CD4-positive, alpha-beta T cell treated with Interleukin-10 for 1 hour (primary cell): ENCODE results near the gene FXYD1.

Source experiments
- DNase-seq: peaks from one replicate; pipeline ENCODE4 v3.0.0-alpha.2; 2020

FXYD1 gene

DNA sequence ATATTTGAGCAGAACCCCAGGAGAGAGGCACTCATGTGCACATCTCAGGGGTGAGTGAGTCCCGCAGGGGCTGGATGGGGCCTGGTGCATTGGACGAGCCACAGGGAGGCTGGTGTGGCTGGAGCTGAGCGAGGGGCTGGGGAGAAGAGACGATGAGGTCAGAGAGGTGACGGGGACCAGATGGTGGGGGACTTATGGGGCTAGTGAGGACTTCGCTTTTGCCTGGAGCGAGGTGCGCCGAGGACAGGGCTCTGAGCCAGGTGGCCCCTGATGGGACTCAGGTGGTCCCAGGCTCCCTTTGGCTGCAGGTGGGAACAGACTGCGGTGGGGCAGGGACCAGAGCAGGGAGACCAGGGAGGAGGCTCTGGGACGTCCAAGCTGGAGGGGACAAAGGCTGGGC is 29.9 kb upstream of the FXYD1 start:
- no peak for DNase-seq

DNA sequence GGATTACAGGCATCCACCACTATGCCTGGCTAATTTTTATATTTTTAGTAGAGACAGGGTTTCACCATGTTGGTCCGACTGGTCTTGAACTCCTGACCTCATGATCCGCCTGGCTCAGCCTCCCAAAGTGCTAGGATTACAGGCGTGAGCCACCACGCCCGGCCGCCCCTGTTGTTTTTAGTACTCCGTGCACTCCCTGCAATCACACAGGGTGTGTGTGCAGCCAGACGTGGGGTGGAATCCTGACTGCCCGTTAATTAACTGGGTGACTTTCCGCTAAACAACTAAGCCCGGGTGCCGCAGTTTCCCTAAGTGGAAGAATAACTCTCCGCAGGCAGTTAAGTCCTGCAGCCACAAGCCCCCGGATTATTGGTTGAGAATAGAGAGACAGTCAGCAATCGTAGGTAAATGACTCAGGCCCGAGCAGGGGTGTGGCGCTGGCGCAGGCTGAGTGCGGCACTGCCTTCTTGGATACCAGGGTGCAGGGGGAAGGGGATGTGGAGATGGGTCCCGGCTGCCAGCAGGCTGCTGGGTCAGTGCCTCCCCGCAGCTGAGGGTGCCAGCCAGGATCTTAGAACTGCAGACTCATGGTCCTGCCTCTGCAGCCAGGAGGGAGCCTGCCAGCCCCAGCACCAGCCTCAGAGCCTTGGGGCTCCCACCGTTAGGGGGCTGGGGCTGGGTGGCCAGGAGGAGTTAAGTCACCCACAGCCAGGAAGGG is 29.1 kb upstream of the FXYD1 start:
- no peak for DNase-seq

DNA sequence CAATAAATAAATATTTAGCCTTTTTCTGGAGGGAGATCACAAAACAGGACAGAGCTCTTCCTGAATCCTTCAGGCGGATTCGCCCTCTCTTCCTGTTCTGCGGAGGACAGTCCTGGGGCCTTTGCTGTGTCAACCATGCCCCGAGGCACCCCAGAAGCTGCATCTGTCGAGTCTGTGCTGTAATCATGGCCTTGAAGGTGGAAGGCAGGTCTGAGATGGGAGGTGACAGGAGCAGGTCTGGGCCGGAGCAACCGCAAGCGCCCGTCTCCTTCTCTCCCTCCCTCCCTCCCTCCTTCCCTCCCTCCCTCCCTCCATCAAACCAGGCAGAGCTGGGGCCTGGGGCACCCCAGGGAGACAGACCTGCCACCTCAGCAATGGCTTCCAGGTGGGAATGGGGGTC is 27.6 kb upstream of the FXYD1 start:
- DNase-seq = no peak

DNA sequence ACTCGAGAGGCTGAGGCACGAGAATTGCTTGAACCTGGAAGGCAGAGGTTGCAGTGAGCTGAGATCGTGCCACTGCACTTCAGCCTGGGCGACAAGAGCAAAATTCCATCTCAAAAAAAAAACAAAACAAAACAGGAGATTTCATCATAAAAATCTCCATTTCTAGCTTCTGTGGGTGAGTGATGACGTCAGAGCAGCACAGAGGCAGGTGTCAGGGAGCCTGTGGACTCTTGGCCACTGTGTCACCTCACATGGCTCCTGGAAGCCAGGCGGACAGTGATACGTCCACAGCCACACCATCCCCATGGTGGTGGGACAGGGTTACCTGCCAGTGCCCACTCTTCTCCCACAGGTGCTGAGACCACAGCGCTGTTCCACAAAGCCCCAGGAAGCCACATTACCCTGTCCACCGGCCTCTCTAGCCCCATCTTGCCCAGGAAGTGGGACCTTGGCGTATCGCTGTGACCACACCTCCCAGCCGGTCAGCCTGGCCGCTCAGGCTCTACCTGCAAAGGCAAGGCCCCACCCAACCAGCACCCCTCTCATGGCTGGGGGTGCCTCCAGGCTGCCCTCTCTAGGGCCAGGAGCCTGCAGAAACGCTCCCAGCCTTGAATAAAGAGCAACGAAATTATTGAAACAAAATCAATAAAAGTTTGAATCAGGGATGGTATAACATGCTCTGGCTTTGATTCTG is 25.5 kb upstream of the FXYD1 start:
- no peak for DNase-seq

DNA sequence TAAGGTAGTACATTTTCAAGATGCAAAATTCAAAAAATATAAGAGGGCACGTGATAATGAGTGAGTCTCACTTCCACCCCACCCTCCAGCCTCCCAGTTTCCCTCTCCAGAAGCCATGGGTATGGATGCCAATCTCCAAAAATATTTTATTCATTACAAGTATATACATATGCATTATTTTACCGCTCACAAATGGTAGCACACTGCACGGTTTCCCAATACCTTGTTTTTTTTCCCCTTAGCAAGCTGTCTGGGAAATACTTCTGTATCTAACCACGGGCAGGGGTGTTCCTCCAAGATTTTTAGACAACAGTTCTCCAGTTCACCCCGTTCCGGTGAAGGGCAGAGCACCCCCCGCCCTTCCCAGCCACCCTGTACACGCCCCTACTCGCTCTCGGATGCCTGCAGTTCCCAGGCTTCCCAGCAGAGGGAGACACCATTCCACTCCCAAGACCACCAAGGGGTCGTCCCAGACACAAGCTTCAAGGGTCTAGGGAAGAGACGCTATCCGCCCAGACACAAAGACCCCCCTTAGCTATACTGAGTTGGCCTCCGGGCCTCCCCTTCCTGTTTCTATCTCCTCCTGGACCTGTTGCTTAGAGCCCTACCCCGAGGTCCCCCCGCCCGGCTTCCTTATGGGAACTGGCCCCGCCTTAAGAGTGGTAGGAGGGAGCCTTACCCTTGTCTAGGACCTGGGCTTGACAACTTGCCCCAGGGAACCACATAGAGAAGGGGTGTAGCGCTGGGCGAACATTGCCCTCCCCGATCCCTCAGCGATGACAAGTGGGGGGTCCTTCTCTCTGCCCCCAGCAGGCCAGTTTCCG is 24.1 kb upstream of the FXYD1 start:
- DNase-seq = peak; percentile 73

DNA sequence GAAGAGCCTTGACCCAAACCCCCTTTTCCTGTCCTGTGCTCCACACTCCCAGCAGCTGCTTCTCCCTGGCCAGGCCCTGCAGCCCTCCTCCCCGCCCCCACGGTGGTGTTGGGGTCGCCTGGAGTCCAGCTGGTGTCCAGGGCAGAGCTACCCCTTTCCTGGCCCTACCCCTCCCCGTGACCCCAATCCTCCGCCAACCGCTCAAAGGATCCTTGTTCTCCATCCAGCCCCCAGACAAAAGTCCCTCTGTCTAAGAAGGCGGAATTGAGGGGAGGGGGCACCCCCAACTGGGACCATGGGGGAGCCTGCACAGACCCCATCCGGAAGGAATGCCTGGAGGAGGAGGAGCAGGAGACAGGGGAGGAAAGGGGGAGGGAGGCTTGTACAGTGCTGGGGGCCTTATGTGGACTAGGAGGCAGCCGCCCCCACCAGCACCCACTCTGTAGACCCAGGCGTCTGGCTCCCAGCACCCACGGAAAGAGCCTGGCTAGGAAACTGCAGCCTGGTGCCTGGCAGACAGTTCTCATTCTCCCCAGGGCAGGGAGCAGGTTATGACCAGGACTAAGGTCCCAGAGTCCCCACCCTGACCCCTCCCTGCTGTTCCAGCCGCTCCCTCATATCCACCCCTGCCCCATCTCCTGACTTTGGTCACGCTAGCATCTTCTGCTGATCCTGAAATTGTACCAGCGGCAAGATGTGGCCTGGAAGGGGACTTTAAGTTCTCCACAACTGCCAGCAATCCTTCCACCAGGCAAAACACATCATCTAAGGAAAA is 23.3 kb upstream of the FXYD1 start, which contains the start of gene FXYD3:
Gene FXYD3, plus strand, starts transcription at position 647 of the 775 bp plus-strand sequence. CDS start 3,554 bp downstream, outside the sequence.
- no peak for DNase-seq

DNA sequence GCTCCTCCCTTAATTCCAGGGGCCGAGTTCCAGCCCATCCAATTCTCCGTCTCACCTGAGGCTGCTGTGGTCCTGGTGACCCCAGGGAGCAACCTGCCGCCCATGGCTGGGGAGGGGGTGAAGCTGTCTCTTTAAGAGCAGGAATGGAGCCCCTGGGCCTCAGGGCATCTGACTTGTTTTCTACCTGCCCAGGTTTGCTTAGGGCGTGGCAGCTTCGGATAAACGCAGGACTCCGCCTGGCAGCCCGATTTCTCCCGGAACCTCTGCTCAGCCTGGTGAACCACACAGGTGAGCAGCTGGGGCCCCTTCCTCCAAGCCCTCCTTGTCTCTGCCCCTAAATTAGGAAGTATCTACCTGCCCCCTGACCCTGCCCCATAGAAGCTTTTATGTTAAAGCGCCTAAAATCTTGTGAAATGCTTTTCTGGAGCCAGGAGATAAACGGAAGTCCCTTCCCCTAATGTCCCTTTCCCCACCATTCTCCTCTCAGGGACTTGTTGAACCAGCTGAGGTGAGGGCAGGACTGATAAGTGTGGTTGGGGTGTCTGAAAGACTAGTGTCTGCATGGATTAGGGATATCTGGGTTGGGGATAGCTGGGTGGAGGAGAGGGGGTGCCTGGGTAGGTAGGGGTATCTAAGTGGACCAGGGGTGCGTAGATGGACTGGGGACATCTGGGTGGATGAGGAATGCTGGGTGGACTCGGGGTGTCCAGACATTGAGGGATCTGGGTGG is 22.4 kb upstream of the FXYD1 start:
- DNase-seq = no peak

DNA sequence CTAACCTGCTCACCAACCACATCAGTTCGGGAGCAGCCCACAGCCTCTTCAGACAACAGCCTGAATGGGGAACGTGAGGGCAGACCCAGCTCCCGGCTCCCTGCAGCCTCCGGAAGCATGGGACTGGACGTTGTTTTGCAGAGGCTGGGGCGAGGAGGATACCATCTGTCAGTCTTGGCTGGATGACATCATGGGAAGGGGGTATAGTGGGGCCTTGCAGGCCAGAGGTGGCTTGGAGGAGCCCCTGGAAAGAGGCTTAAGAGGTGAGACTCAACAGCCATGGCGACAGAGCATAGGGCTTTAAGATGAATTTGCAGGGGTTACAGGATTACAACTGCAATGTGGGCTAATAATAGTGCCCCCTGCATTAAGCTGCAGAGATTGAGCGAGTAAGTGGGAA is 21.5 kb upstream of the FXYD1 start:
- no peak for DNase-seq

DNA sequence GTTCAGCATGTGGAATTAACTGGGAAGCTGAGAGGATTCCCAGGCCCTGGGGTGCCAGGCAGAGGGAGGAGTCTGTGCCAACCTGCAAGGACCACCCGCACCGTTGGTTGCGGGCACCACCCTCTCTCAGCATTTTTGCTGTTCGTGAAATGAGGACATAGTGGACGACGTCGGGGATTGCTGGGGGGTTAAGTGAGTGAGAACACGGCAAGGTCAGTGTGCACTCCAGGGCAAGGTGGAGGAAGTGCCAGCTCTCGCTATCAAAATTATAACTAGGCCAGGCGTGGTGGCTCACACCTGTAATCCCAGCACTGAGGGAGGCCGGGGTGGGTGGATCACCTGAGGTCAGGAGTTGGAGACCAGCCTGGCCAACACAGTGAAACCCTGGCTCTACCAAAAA is 20.8 kb upstream of the FXYD1 start:
- DNase-seq = no peak

DNA sequence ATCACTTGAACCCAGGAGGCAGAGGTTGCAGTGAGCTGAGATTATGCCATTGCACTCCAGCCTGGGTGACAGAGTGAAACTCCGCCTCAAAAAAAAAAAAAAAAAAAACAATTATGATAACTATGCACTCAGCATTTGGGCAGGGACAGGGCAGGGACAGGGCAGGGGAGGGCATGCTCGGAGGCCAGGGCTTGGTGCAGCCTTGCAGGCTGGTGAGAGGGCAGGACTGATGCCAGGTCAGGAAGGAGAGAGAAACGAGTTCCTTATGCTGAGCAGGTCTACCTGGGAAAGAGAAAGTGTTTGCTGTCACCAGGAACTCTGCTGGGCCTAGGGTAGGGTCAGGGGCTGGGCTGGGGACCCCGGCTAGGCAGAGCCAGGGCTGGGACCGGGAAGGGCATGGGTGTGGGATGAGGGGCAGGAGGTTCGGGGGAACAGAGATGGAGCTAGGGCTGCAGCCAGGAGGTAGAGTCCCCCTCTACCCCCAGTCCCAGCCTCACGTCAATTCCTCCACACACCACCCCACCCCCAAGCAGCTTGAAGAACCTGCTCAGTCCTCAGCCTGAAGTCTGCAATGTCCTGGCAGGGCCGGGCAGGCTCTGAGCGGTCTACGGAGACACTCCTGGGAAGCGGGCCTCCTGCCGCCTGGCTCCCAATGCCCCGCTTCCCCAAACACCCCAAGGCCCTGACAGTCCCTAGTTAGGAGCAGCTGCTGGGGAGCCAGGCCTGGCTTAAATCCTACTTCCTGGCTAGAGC is 20.2 kb upstream of the FXYD1 start:
- no peak for DNase-seq

DNA sequence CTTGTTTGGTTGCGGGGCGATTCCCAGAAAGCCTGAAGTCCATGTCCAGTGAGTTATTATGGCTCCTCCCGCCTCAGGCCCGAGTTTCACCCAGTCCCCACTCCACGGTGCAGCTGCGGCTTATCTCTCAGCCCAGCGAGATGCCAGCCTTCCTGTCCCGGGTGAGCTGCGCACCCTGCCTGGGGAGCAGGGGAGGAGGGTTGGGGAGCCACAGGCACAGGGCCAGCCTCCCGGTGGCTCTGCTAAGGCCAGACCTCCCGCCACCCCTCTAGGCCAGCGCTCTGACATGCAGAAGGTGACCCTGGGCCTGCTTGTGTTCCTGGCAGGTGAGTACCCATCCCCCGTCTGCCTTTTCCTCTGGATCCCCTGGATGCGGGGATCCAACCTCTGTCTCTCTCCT is 19.5 kb upstream of the FXYD1 start:
- no peak for DNase-seq

DNA sequence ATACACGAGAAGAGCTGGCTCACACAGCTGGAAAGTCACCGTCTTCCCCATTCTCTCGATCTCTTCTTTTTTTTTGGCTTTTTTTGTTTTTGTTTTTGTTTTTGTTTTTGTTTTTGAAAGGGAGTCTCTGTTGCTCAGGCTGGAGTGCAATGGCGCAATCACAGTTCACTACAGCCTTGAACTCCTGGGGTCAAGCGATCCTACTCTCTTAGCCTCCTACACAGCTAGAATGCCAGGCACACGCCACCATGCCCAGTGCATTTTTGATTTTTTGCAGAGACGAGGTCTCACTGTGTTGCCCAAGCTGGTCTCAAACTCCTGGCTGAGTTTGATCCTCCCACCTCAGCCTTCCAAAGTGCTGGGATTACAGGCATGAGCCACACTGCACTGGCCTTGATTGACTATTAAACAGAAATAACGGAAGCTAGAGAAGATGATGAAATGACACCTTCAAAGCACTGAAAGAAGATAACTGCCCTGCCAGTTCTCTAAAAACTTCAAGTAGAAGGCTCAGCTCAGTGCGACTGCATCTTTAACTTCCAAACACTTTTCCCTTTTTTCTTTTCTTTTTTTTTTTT is 19.0 kb upstream of the FXYD1 start:
- no peak for DNase-seq

DNA sequence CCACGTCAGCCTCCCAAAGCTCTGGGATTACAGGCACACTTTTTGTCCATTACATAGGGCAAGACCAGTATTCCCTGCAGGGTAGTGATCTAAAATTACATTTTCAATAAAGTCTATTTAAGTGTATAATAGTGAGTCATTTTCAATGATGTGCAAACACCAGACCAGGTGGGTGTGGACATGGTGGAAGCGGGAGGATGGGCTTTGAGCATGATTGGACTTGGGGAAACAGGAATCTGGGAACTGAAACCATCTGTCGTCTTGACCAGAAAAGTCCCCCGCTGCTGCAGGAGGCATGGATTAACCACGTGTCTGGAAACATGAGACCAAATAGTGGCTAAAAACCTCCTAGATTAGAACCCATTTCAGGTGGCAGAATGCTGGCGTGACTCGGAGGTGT is 18.1 kb upstream of the FXYD1 start:
- no peak for DNase-seq

DNA sequence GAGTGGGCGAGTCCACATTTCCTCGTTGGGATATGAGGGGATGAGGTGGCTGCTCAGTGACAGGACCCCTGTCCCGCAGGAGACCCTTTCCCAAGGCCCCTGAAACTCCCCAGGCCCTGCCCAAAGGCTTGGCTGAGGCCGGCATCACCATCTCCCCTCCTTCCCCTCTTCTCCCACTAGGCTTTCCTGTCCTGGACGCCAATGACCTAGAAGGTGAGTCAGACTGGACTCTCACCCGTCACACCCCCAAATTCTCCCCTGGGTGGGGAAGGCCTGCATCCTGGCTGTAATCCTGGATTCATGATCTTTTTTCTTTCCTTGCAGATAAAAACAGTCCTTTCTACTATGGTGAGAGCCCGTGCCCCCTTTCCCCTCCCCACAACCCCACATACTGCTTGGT is 17.7 kb upstream of the FXYD1 start:
- no peak for DNase-seq

DNA sequence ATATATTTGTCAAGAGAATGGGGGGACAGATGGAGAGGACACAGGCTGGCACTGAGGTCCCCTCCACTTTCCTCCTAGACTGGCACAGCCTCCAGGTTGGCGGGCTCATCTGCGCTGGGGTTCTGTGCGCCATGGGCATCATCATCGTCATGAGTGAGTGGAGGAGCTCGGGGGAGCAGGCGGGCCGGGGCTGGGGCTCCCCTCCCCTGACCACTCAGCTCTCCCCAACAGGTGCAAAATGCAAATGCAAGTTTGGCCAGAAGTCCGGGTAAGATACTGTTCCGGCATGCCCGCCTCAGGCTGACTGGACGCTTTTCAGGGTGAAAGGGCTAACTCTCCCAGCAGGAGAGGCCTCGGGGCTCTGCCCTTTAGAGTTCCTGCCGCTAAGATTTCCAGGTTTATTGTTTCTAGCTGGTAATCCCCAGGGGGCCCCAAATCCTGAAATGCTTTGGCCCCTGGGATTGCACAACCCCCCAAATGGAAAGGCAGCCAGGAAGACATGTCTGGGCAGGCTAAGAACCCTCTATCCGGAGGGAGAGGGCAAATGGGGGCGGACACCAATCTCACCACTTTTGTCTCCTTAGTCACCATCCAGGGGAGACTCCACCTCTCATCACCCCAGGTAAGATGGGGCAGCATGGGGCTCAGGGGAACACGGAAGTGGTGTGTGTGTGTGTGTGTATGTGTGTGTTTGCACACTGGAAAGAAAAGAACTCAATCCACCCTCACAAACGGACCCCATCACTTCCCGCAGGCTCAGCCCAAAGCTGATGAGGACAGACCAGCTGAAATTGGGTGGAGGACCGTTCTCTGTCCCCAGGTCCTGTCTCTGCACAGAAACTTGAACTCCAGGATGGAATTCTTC is 15.7 kb upstream of the FXYD1 start:
- no peak for DNase-seq

DNA sequence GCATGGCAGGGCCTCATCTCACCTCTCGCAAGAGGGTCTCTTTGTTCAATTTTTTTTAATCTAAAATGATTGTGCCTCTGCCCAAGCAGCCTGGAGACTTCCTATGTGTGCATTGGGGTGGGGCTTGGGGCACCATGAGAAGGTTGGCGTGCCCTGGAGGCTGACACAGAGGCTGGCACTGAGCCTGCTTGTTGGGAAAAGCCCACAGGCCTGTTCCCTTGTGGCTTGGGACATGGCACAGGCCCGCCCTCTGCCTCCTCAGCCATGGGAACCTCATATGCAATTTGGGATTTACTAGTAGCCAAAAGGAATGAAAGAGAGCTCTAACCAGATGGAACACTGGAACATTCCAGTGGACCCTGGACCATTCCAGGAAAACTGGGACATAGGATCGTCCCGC is 15.1 kb upstream of the FXYD1 start:
- no peak for DNase-seq

DNA sequence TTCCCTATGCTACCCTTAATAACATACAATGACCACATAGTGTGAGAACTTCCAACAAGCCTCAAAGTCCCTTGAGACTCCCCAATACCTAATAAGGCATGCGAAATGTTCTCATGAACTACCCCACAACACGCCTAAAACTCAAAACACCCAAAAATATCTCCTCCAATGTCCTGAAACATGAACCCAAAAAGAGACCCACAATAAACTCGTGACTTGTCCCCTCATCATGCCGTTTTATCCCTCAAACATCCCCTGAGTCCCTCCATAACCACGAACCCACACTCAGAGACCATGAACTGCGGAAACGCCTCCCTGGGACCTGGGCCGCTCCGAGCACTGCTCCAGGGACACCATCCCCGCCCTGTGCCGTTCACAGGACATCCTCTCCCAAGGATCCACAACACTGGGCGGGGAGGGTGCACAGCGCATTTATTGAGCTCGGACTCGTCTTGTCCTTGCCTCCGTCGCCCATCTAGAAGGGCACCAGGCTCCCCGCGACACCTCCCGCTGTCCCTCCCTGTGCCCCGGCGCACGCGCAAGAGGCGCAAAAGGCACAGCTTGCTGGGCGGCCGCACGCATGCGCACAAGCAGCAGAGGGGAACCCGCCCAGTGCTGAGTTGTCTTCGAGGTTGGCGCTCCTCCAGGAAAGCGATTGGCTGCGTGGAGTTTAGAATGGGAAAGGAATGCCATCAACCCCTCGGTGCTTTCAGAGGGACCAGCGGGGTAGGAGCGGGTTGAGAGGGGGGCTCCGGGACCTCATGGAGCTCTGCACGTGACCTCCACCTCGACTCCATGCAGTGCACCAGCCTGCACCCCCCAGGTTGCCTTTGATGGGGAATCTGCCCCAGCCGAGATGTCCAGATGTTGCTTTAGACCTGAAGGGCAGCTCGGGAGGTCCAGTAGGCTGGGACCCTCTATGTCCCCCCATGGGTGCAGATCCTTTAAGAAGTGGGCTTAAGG is 14.2 kb upstream of the FXYD1 start:
- DNase-seq = peak; percentile 89

DNA sequence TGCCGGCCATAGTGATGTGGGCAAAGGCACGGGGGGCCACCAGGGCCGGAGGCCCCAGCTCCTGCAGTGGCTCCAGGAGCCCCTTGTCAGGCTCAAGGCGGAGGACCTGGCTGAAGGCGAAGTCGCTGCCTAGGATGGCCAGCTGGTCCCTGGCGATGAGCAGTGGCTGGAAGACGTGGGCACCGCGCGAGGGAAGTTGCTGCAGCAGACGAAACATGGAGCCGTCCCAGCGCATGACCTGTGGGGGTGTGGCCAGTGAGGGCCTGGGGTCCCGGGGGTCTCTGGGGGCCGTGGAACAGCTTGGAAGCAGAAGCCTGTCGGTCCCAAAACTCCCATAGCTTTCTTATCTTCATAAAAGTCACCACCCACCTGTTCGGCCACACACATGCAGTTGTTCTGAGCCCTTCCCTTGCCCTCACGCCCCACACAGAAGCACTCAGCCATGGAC is 13.3 kb upstream of the FXYD1 start:
- no peak for DNase-seq
